GM13976 (cell line): ENCODE results near the gene SHISA9.

Source experiments
- DNase-seq: peaks from one replicate; pipeline ENCODE4 v3.0.0; 2012; ENCODE audit warnings: low spot score
- CTCF ChIP-seq: IDR thresholded peaks from 2 replicates; pipeline ENCODE4 v1.5.1; 2012; ENCODE audit warnings: borderline replicate concordance, mild to moderate bottlenecking; ENCODE audit not compliant: insufficient read depth; ENCODE audit errors: extremely low read depth, missing control alignments, control extremely low read depth
- in situ Hi-C: fragments of 300-500 bp; cut with MboI; formaldehyde crosslinking; loops from one replicate; pipeline ENCODE4 v1.12.0; 2022; ENCODE audit warnings: low sequenced_read_pairs, mixed read lengths, inconsistent platforms; ENCODE audit not compliant: unreplicated experiment

SHISA9 gene

GRCh38 chr16:12995721-12996372 lies 94.4 kb downstream of the SHISA9 start:
- no peak for DNase-seq
- no peak for TF ChIP-seq CTCF

DNA sequence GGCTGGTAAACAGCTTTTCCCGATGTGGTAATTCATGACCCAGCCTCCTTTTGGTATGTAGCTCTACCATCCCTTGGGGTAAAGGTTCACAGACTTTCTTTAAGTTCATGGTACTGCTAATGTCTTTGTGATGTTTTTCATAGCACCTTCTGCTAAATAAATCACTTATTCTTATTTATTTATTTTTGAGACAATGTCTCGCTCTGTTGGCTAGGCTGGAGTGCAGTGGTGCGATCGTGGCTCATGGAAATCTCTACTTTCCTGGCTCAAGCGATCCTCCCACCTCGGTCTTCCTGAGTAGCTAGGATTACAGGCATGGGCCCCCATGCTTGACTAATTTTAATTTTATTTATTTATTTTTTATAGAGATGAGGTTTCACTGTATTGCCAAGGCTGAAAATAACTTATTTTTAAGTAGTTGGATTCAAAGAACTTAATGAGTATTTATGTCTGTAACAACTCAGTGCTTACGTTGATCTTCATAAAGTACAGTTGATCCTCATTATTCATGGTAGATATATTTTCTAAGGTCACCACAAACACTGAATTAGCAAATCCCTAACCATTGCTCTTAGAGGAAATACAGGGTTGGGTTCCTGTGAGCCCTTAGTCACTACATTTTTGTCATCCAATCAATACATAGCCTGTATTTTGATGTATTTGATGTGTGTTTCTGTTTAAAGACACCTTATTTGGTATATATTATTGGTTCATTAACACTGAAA lies 97.1 kb downstream of the SHISA9 start:
- no peak for DNase-seq
- in situ Hi-C loops, result no loop called here
- no peak for TF ChIP-seq CTCF

More at GRCh38 chr16:12995721-12996372, 94.4 kb downstream of the SHISA9 start:
- in situ Hi-C loops, result no loop called here

DNA sequence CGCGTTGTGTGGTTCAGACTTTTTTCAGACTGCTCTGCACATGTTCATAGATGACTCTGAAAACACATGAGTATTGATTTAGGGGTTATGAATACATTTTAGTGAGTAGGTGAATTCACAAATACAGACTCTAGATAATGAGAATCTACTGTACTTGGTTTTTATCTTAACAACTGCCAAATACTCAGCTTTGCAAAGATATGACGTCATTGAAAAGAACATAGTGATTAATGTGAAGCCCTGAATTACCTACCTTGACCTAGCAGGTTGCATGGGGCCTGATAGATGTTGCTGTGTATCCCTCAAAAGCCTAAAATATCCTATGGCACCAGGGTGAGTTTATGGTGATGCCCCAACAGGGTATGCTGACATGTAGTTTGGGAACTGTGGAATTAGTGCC lies 98.0 kb downstream of the SHISA9 start:
- DNase-seq, result no peak
- in situ Hi-C loops, result no loop called here
- TF ChIP-seq CTCF, result no peak

GRCh38 chr16:13005721-13006247 lies 104.4 kb downstream of the SHISA9 start:
- no peak for DNase-seq
- in situ Hi-C loops, result no loop called here
- TF ChIP-seq CTCF, result no peak

DNA sequence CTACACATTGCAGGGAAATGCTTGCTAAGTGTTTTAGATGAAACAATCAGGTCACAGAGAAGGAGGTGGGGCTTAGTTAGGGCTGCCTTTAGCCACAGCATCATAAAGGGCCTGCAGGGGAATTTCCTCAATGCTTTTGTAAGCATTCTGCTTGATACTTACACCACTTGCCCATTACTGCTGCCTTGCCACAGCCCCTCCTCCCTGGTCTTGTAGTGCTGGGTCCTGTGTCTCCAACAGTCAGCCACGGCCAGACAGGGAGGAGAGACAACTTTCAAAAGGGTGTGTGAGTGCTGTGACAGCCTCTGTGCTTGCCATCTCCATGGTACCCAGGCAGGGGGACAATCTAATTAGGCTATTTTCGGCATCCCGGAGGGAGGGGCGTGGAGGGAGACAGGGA lies 111.2 kb downstream of the SHISA9 start:
- no peak for DNase-seq
- in situ Hi-C loops, result no loop called here
- TF ChIP-seq CTCF, result no peak

DNA sequence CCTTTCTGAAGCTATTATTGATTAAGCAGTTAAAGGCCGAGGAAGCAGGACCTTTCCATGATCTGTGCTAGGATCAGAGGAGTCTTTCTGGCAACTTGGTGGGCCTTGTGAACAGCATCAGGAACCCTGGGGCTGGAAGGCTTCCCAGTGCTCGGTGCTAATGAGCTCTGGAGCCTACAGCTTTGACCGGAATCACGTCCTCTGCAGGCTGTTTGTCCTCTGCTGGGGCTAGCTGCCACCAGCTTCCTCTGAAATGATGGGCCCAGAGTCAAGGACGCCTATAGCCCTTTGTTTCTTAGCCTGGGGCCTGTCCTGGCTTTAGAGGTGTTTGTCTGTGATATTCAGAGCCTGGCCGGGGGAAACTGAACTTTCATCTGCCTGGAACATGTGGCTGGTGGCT lies 111.6 kb downstream of the SHISA9 start:
- in situ Hi-C loops, result no loop called here
- no peak for TF ChIP-seq CTCF
- DNase-seq, result no peak
